Umbilical cord (tissue), 2 donors: Measurements from ENCODE around the gene ENTPD6. TPM values are rescaled to one million over a fixed set of nuclear protein-coding genes. Genes with fewer than 3 reads are reported as not detected.
"Not testable (repeated sequence)": the region's sequence is repeated elsewhere in the genome, so short reads cannot be mapped to it uniquely, and the experiment has no call there.

Experiments
- DNase-seq: peaks from one replicate; pipeline ENCODE4 v3.0.0-alpha.2; 2015; ENCODE audit warnings: low spot score
- total RNA-seq: library from RNA; depleted of rRNA; stranded (reverse); fragments of >200 nt; gene quantifications from one replicate; pipeline ENCODE4 v1.2.3, GENCODE V29; 2014; ENCODE audit warnings: low replicate concordance; ENCODE audit not compliant: insufficient read depth

ENTPD6 gene
- total RNA-seq, 1 donor from 2014 or later, result 16.1 TPM

GRCh38 chr20:25254986-25255680 is 59.6 kb downstream of the ENTPD6 start:
- no peak for DNase-seq

- DNase-seq, result no peak
These were observed 60.8 kb downstream of the ENTPD6 start for GRCh38 chr20:25256226-25256859.

- no peak for DNase-seq
These were observed 61.6 kb downstream of the ENTPD6 start for GRCh38 chr20:25257130-25257529.

DNA sequence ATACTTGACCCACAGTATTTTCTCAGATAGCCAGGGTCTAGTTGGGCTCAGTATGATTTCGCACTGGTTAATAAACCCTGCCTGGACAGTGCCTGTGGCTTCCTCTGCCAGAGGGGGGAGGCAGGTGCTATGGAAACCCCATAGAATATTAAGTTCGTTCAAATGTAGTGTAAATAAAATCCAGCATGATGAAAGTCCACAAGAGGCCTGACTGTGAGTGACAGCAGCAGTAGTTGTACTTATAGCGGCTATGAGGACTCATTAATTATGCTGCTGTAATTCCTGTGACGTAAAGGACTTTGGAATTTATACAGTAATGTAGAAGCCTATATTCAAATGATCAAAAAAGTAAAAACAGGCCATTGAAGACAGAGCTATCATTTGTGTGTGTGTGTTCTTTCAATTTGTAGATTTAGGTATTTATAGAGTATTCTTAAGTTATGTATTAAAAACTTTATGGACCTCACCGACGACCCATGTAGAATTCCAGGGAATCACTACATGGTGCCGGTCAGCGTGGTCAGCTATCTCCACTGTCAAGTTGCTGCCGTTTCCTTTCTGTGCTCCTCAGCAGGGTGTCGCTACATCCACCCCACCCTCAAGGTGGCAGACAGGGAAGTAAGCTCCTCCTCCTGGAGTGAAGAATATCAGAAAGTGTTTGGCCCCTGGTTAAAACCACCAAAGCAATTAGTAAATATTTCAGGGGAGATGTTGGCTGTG is 62.4 kb downstream of the ENTPD6 start:
- no peak for DNase-seq

DNA sequence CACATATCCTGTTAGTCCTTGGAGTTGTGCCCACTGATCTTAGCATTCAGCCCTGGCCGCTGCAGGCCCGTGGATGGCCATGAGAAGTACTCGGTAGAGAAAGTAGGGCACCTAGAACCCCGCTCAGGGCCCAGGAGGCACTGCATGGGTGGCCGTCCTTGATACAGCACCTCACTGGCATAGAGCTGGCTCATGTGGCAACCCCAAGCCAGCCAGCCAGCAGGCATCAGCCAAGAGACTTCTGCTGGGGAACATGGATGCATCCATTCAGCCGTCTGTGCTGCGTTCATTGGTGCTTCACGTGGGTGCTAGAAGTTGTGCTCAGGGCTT is 62.9 kb downstream of the ENTPD6 start:
- DNase-seq, result no peak

DNA sequence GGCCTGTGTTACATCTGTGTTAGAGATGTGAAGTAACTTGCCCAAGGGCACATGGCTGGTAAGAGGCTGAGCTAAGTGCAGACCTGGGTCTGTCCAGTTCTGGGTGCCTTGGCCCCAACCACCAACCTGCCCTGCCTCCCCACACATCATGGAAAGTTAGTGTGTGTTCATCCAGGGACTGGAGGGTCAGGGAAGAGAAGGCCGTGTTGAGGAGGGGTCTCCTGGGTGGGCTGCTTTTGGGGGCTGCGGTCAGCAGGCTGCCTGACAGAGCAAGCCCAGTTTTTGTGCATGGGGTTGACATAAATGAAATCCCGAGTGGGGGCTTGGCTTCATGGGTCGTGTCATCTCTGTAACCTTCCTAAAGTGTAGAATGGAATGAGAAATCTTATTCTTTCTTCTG is 63.3 kb downstream of the ENTPD6 start:
- no peak for DNase-seq

DNA sequence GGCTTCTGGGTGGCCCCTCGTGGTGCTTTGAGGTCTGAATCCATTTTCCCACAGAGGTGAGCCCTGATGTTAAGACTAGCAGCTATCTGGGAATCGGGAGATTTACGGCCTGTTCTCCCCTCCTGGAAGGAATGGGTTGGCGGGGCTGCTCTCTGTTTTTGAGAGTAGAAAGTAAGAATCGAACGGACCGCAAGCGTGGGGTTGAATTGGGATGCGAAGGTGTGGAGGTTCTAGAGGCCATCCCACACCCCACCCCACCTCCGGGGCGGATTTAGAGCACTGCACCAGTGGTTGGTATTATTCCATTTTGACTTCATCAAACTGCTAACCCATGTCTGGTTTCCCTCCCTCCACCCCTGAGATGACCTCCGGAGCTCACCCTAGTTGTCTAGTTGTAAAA is 63.8 kb downstream of the ENTPD6 start:
- no peak for DNase-seq

- no peak for DNase-seq
These were observed 64.3 kb downstream of the ENTPD6 start for GRCh38 chr20:25259788-25260254.

GRCh38 chr20:25260770-25261437 is 65.4 kb downstream of the ENTPD6 start:
- DNase-seq, result not testable (repeated sequence)

DNA sequence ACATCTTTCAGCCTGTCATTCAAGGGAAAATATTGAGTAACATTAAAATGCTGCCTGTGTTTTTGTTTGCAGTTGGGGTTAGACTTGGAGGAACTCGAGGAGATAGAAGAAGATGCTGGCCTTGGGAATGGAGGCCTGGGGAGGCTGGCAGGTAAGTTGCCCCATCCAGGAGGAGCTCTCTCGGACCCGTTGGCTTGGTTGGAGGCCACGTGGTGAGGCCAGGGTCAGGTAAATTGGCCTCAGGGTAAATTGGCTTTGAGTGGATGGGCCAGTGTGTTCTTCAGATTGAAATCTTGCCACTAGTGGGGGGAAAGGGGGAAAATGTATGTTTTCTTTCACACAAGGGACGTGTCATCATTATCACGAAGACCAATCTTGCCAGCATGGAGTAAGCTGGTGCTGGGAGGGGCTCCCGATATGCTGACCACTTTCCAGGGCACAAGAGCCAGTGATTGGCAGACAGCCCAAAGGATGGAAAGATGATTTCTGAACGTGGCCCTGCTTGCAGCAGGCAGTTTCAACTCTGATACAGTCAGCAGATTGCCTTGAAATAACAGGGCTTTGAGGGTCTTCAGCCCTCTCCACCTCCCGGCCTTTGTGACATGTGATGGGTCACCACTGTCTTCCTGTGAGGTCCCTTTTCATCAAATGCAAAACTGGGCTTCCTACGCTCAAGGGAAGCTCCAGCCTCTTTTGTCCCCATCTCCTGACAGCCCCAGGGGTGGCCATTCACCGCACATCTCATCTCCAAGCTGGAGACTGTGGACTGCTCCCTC is 73.7 kb downstream of the ENTPD6 start:
- no peak for DNase-seq

- DNase-seq, result no peak
These were observed 74.3 kb downstream of the ENTPD6 start for GRCh38 chr20:25269833-25270170.

DNA sequence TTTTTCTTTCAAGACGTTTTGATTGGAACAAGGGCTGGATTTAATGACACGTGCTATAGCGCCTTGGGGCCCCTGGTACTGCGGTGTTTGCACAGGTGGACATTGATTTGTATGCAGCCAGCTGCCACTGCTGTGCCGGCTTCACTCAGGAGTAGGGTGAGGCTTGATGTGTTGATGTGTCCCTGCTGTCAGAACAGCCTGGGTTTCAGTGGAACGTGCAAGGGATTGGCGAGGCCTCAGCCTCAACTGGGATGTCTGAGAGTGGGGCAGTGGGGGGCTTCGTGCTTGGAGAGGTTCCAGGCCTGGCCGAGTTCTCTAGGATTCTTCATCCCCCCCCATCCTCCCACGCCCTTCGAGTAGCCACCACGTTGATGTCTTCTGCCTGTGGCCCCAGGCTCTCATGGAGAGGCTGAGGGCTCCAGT is 75.3 kb downstream of the ENTPD6 start:
- no peak for DNase-seq

DNA sequence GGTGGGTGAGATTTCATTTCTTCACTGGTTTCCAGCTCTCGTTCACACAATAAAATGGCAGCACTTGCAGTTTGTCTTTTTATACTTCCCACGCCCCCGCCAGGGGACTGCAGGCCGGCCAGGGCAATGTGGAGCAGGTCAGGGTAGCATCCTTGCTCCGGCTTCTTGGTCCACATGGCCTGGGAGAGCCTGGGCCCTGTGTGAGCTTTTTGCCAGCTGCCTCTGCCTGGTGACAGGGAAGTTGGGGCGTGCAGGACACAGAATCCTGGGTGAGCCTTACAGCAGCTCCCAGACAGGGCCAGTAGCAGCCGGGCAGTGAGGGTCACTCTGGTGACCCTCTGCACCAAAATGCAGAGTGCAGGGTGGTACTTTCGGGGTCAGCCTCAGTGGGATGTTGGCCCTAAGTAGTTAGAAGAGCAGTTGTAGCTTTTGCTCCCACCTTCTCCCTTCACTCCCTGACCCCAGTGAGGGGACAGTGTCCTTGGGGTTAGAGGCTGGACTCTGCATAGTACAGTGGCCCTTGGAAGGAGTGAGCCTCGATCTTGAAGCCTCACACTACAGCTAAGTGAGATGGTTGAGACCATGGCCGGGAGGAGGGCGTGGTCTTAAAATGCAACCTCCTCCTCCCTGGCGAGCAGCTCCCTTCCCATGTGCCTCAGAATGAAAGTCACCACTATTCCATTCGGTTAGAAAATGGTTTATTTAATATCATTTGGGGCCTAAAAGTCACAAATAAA is 76.1 kb downstream of the ENTPD6 start:
- no peak for DNase-seq

- no peak for DNase-seq
These were observed 76.9 kb downstream of the ENTPD6 start for GRCh38 chr20:25272223-25273000.

DNA sequence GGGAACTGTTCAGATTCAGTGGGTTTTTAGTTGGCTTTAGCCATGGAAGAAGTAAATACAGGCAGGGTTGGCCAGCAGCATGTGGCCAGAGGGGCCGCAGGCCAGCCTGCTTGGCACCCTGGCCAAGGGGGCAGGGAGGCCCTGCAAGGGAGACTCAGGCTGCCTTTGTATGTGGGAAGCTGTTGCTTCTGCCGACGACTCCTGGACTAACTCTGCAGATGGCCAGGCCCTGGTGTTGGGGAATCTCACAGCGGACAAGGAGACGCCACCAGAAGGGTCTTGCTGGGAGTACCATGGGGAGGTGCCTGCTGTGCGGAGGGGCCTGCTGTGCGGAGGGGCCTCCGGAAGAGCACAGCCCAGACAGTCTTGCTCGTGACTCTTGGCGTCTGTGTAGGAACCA is 77.5 kb downstream of the ENTPD6 start:
- DNase-seq, result no peak

- DNase-seq, result no peak
These were observed 78.2 kb downstream of the ENTPD6 start for GRCh38 chr20:25273541-25274358.

GRCh38 chr20:25274481-25274880 is 79.0 kb downstream of the ENTPD6 start:
- no peak for DNase-seq

DNA sequence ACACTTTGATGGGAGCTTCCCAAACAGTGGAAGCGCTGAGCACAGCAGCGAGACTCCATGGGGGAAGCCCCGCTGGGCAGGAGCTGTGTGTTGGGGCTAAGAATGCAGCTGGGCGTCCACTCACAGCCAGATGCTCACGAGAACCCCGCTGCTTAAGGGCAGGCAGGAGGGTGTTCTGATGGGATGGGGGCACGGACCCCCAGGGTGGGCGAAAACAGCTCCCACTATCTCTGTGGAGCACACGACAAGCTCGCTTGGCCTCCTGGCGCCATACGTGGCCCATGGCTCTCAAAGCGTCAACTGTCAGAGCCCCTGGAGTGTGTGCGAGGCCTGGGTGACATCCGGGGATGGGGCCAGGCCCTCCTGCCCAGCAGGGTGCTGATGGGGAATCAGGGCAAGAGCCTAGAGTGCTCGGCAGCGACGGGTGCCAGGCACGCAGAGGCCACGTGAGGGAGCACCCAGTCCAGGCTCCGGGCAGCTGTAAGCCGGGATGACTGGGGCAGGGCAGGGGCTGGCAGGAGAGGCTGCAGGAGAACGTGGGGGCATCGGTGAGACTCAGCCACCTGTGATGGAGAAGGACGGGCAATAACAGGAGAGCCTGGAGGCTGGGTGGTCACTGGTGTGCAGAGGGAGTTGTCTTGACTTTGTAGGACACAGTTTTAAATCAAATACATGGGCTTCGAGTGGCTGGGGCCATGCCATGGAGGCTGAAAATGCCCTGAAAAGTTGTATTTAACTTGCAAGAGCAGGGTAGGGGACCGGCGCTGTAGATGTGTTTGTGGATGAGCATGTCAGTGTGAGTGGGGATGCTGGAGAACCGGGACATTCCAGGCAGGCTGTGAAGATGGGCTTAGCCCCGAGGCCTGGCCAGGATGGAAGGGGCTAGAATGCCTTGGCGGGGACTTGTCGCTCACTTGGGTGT is 79.6 kb downstream of the ENTPD6 start:
- no peak for DNase-seq
